HepG2 (cell line): ENCODE data around the gene GNAI2. TPM values are rescaled to one million over a fixed set of nuclear protein-coding genes. Genes with fewer than 3 reads are reported as not detected.

Experiments
- ATAC-seq: fragments of 200-7000 bp; cut with Tn5 transposase; 3 replicates; pipeline ENCODE4 v1.9.1; 2020; ENCODE audit warnings: mild to moderate bottlenecking, moderate library complexity
- BruUV-seq: library from RNA; stranded (reverse); fragments of 400-500 nt; replicated peaks from 2 replicates; lab custom pipeline; 2021; lab: Mats Ljungman, UMichigan
- CTCF ChIA-PET: fragments of 300-600 bp; formaldehyde crosslinking; extraction: SDS; loops from one replicate; lab custom pipeline; 2021; ENCODE audit warnings: low total read pairs, inconsistent platforms, low intra/inter-chr PET ratio; lab: Yijun Ruan, JAX
- POLR2A ChIA-PET: fragments of 350-600 bp; sonication (Branson Sonifier 250); formaldehyde crosslinking; loops from one replicate; lab custom pipeline; 2020; ENCODE audit warnings: antibody characterized with exemption, inconsistent platforms; lab: Yijun Ruan, JAX
- DNase-seq: peaks from one replicate; pipeline ENCODE4 v3.0.0-alpha.2; 2015; ENCODE audit warnings: low spot score
- FAIRE-seq: peaks from 3 replicates; lab custom pipeline; 2011; peaks lifted over from hg19 to GRCh38; lab: Jason Lieb, UNC
- H2AFZ ChIP-seq: one replicate; pipeline ENCODE4 v1.6.1; 2011; ENCODE audit warnings: low read length, inconsistent platforms
- H3K27ac ChIP-seq: fragments of 300-600 bp; 3 replicates; pipeline ENCODE4 v1.8.0; 2011; ENCODE audit warnings: mixed run types, mild to moderate bottlenecking, mixed read lengths, low read length, inconsistent platforms; ENCODE audit not compliant: insufficient read depth; ENCODE audit errors: extremely low read length
- H3K27me3 ChIP-seq, 2 experiments: fragments of 200-600 bp in 1 of 2; 2 replicates in 1 of 2; 3 replicates in 1 of 2; pipeline versions ENCODE4 v1.6.0 to v1.8.0; 2011; ENCODE audit warnings: low read length in 2 of 2, mild to moderate bottlenecking in 2 of 2, moderate library complexity in 2 of 2, inconsistent platforms in 1 of 2; ENCODE audit not compliant: insufficient read depth in 2 of 2, control insufficient read depth in 1 of 2
- H3K36me3 ChIP-seq, 2 experiments: fragments of 200-600 bp in 1 of 2; replicated peaks in 1 of 2; 2 replicates in 1 of 2; 3 replicates in 1 of 2; pipeline versions ENCODE4 v1.5.1 to v1.8.0; 2011; ENCODE audit warnings: low read length in 2 of 2, inconsistent platforms in 1 of 2; ENCODE audit not compliant: insufficient read depth in 2 of 2, control insufficient read depth in 1 of 2
- H3K4me1 ChIP-seq: 2 replicates; pipeline ENCODE4 v1.5.1; 2012; ENCODE audit warnings: low read length, inconsistent platforms; ENCODE audit not compliant: insufficient read depth
- H3K4me2 ChIP-seq: 2 replicates; pipeline ENCODE4 v1.6.0; 2011; ENCODE audit warnings: low read depth, low read length, inconsistent platforms
- H3K4me3 ChIP-seq, 3 experiments: fragments of 200-600 bp in 1 of 3; sonication (generic), shearing (Covaris generic) in 1 of 3; replicated peaks in 1 of 3; 2 replicates each; pipeline ENCODE4 v1.5.1; 2011 to 2016; ENCODE audit warnings: low read length in 3 of 3, inconsistent platforms in 2 of 3, low read depth in 2 of 3, mild to moderate bottlenecking in 2 of 3, control low read depth in 1 of 3, mixed read lengths in 1 of 3; ENCODE audit not compliant: insufficient read depth in 1 of 3
- H3K79me2 ChIP-seq: one replicate; pipeline ENCODE4 v1.6.1; 2011; ENCODE audit warnings: low read length, inconsistent platforms; ENCODE audit not compliant: insufficient read depth
- H3K9ac ChIP-seq: 2 replicates; pipeline ENCODE4 v1.6.0; 2011; ENCODE audit warnings: mild to moderate bottlenecking, low read depth, low read length, inconsistent platforms; ENCODE audit not compliant: insufficient read depth
- H3K9me3 ChIP-seq: 2 replicates; pipeline ENCODE4 v1.5.1; 2012; ENCODE audit warnings: mild to moderate bottlenecking, low read length
- H4K20me1 ChIP-seq: 2 replicates; pipeline ENCODE4 v1.6.0; 2011; ENCODE audit warnings: inconsistent platforms, mild to moderate bottlenecking, low read length, moderate library complexity; ENCODE audit not compliant: insufficient read depth
- ATF6 ChIP-seq: sonication (generic); formaldehyde crosslinking; conservative IDR thresholded peaks from 2 replicates; pipeline ENCODE4 v1.4.0; 2020; ENCODE audit warnings: missing genetic modification reagents
- IRF2 ChIP-seq: IDR thresholded peaks from 2 replicates; pipeline ENCODE4 v1.6.1; 2018; ENCODE audit warnings: missing genetic modification reagents, missing compliant biosample characterization
- KLF16 ChIP-seq, 2 experiments: sonication (generic) in 1 of 2; formaldehyde crosslinking in 1 of 2; IDR thresholded peaks; 2 replicates each; pipeline versions ENCODE4 v1.6.1 to v1.8.0; 2016 to 2023; ENCODE audit warnings: missing genetic modification reagents in 2 of 2, missing compliant biosample characterization in 1 of 2
- RBFOX2 ChIP-seq: fragments of 200-400 bp; formaldehyde crosslinking; IDR thresholded peaks from 2 replicates; pipeline ENCODE4 v1.6.1; 2017; ENCODE audit warnings: low read depth, mild to moderate bottlenecking, low read length
- SCMH1 ChIP-seq: sonication (generic); formaldehyde crosslinking; IDR thresholded peaks from 2 replicates; pipeline ENCODE4 v1.9.0; 2021; ENCODE audit warnings: missing genetic modification reagents, mild to moderate bottlenecking, borderline replicate concordance
- SP5 ChIP-seq: IDR thresholded peaks from 2 replicates; pipeline ENCODE4 v1.6.1; 2016; ENCODE audit warnings: low read depth, borderline replicate concordance
- TBP ChIP-seq: sonication (generic); formaldehyde crosslinking; IDR thresholded peaks from 2 replicates; pipeline ENCODE4 v1.5.0; 2020; ENCODE audit warnings: missing genetic modification reagents
- THAP8 ChIP-seq: sonication (generic); formaldehyde crosslinking; IDR thresholded peaks from 2 replicates; pipeline ENCODE4 v1.5.1; 2020; ENCODE audit warnings: missing genetic modification reagents, mild to moderate bottlenecking, borderline replicate concordance
- TRAFD1 ChIP-seq: sonication (generic); formaldehyde crosslinking; IDR thresholded peaks from 2 replicates; pipeline ENCODE4 v1.5.1; 2020; ENCODE audit warnings: missing genetic modification reagents, mild to moderate bottlenecking, borderline replicate concordance
- ZFP62 ChIP-seq: sonication (generic); formaldehyde crosslinking; IDR thresholded peaks from 2 replicates; pipeline ENCODE4 v1.4.0; 2020; ENCODE audit warnings: missing genetic modification reagents
- ZNF567 ChIP-seq: sonication (generic); formaldehyde crosslinking; IDR thresholded peaks from 2 replicates; pipeline ENCODE4 v1.8.1; 2023; ENCODE audit warnings: mild to moderate bottlenecking, missing genetic modification reagents, borderline replicate concordance
- ZNF746 ChIP-seq: sonication (generic); formaldehyde crosslinking; IDR thresholded peaks from 2 replicates; pipeline ENCODE4 v1.8.0; 2022; ENCODE audit warnings: mild to moderate bottlenecking, missing genetic modification reagents
- ZNF800 ChIP-seq: sonication (generic); formaldehyde crosslinking; IDR thresholded peaks from 2 replicates; pipeline ENCODE4 v1.4.0; 2020; ENCODE audit warnings: missing genetic modification reagents
- WGBS: methylation state at CpG from one replicate; pipeline ENCODE4 v1.1.6; 2017; ENCODE audit warnings: low lambda C conversion rate; 5-methylcytosine and 5-hydroxymethylcytosine counted together
- in situ Hi-C: cut with HindIII; loops from 2 replicates; pipeline ENCODE4 v1.10.0; 2017; ENCODE audit warnings: low pct_unique_long_range_greater_than_20kb; ENCODE audit not compliant: extremely low pct_ligation_motif_present
- intact Hi-C: fragments of 100-400 bp; cut with micrococcal nuclease; formaldehyde crosslinking; loops from one replicate; pipeline ENCODE4 v1.10.0; 2022; ENCODE audit not compliant: unreplicated experiment
- polyA plus RNA-seq, 8 experiments: library from polyadenylated mRNA; depleted of rRNA in 3 of 8; stranded (reverse) in 7 of 8; unstranded in 1 of 8; fragments of >200 nt; fragmentation: Illumina TruSeq in 4 of 8; extraction: Trizol in 4 of 8; gene quantifications; 2 replicates each; pipeline versions ENCODE4 v1.2.1 to v1.2.3, GENCODE V29; 2011 to 2016; ENCODE audit warnings: low read depth in 4 of 8, missing spikeins in 1 of 8, mixed read lengths in 1 of 8; ENCODE audit not compliant: insufficient read depth in 1 of 8
- total RNA-seq, 5 experiments: library from RNA; depleted of rRNA; stranded (reverse); fragments of >200 nt; fragmentation: Illumina TruSeq; extraction: Trizol; gene quantifications; 2 replicates each; pipeline ENCODE4 v1.2.3, GENCODE V29; 2016; ENCODE audit warnings: low read depth in 1 of 5

GNAI2 gene
- total and polyA plus RNA-seq, 2 of the 13 experiments (the other 11 are each of a cell fraction or from before 2014, with no cell fraction given), result 51.1 to 66.2 TPM

- FAIRE-seq (peak; percentile 72), ATAC-seq (peak; percentile 67), DNase-seq (peak; percentile 91)
- WGBS, result 5% methylated on average over 4 of the region's 70 CpGs
- Histone ChIP-seq H3K4me3 (peak overlapping the region; percentile 50 to 76 (median 62); a peak in 5 of 6 replicates), H4K20me1 (no peaks in the 10 kb centered on the region), H2AFZ (no peak overlapping the region), H3K9ac (peak overlapping the region; percentile 94), H3K27me3 (no peaks in the 10 kb centered on the region), H3K9me3 (no peaks in the 10 kb centered on the region), H3K4me2 (peak overlapping the region; percentile 97), H3K4me1 (peaks cover 60% of the 10 kb centered on the region), H3K36me3 (peaks cover 12 to 23% of the 10 kb centered on the region in 2 experiments), H3K27ac (peak overlapping the region; percentile 99), H3K79me2 (peaks cover 12% of the 10 kb centered on the region)
- ChIA-PET CTCF (interaction anchor here (1.2 to 3.0 kb wide), 3 partner anchors 10 to 68 kb away, joined by 3 to 81 read pairs (median 4); no protein-coding TSS in a partner anchor), POLR2A (interaction anchor here (0.7 to 8.0 kb wide), 24 partner anchors 9 to 77 kb away, joined by 3 to 155 read pairs (median 9); partner anchors contain the start of genes GNAI2, HYAL1, HYAL2 and HYAL3)
- in situ Hi-C loops, result loop anchor here (5.0 kb wide), 1 partner anchor 62 kb away; the partner anchor contains the start of gene HYAL2
- intact Hi-C loops, result loop anchor here (1.0 to 5.0 kb wide), 2 partner anchors 13 to 42 kb away; partner anchors contain the start of gene HYAL1
- TSS peak; percentile 55 for BruUV-seq
- TF ChIP-seq TRAFD1 (no peak), SCMH1 (no peak), IRF2 (CRISPR knock-in tag) (peak; percentile 46; the same call in 1 of the 2 replicates), RBFOX2 (peak; percentile 92), ZNF746 (peak; percentile 99), TBP (CRISPR knock-in tag) (no peak), SP5 (CRISPR knock-in tag) (peak; percentile 96), KLF16 (CRISPR knock-in tag; IDR thresholded peaks at IDR 0.05) (peak in 1 of 2 experiments; percentile 65; a peak in 1 of 4 replicates), ZFP62 (CRISPR knock-in tag) (0 out of 2 replicates have a peak, but pooled peaks have one; percentile 29), ZNF567 (CRISPR knock-in tag) (peak; percentile 96), ZNF800 (CRISPR knock-in tag) (peak; percentile 59; the same call in 1 of the 2 replicates), THAP8 (peak; percentile 41; the same call in 1 of the 2 replicates), ATF6 (no peak)
Measured at GRCh38 chr3:50260027-50260941, 24.3 kb downstream of the GNAI2 start.
